D721Med (cell line): ENCODE measurements around the gene SNCB.
A peak's percentile ranks its signal among the peaks of the same experiment; 100 is the strongest.

ENCODE experiments used
- DNase-seq: peaks from one replicate; pipeline ENCODE4 v3.0.0; 2011; ENCODE audit warnings: low spot score; ENCODE audit not compliant: insufficient read length
- FAIRE-seq: peaks from 2 replicates; lab custom pipeline; 2011; peaks lifted over from hg19 to GRCh38; lab: Jason Lieb, UNC
- TF ChIP-seq, protein P1 (sequence below): IDR thresholded peaks from 2 replicates; pipeline ENCODE4 v1.5.1; 2012; ENCODE audit warnings: mild to moderate bottlenecking, control low read depth; ENCODE audit not compliant: insufficient read depth; ENCODE audit errors: missing control alignments

SNCB gene

DNA sequence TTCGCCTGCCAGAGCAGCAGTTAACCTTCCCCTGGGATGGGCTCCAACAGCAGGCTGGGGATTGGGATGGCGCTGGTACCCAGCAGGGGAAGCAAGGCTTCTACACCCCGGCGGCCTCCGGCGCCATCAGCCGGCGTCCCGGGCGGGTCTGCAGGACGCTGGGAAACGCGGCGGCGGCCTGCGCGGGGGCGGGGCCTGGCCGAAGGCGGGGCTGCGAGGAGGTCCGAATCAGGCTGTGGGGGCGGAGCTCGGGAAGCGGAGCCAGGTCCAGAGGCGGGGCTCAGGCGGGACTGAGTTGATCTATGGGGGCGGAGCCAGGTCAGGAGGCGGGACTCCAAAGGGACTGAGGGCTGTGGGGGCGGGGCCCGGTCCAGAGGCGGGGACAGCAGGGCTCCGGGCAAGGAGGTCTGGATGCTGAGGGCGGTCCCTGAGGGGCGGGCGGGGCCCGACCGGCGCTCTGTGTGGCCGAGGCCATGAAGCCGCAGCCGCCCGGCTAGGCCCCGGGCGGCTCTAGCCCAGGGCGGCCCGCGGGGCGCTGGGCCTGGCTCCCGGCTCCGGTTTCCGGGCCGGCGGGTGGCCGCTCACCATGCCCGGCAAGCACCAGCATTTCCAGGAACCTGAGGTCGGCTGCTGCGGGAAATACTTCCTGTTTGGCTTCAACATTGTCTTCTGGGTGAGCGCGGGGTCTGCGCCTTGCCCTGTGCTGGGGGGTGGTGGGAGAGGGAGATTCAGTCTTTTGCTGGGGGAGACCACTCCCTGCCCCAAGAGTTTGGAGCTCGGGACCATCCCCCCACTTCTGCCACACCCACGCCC is 16.9 kb upstream of the SNCB start, which contains the start of gene TSPAN17:
Gene TSPAN17, plus strand, starts transcription at position 455 of the 813 bp plus-strand sequence. Its CDS starts 132 bp downstream, at position 587.
- FAIRE-seq (no peak), DNase-seq (peak; percentile 99)
- TF ChIP-seq, protein P1, sequence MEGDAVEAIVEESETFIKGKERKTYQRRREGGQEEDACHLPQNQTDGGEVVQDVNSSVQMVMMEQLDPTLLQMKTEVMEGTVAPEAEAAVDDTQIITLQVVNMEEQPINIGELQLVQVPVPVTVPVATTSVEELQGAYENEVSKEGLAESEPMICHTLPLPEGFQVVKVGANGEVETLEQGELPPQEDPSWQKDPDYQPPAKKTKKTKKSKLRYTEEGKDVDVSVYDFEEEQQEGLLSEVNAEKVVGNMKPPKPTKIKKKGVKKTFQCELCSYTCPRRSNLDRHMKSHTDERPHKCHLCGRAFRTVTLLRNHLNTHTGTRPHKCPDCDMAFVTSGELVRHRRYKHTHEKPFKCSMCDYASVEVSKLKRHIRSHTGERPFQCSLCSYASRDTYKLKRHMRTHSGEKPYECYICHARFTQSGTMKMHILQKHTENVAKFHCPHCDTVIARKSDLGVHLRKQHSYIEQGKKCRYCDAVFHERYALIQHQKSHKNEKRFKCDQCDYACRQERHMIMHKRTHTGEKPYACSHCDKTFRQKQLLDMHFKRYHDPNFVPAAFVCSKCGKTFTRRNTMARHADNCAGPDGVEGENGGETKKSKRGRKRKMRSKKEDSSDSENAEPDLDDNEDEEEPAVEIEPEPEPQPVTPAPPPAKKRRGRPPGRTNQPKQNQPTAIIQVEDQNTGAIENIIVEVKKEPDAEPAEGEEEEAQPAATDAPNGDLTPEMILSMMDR, result peak; percentile 22

DNA sequence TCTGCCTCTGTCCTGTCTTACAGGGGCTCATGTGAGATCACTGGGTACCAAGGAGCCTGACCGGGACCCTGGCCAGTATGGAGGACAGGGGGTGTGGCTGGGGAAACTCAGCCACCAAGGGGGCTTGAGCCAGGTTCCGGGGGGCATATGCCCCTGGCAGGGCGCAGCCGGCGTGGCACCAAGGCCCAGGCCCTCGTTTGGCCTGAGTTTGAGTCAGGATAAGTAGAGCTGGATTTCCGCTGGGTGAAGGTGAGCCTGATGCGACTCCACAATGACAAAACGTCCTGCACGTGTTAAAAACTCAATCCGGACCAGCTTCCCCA is 16.3 kb upstream of the SNCB start:
- TF ChIP-seq, protein P1, result no peak
- FAIRE-seq (no peak), DNase-seq (no peak)

DNA sequence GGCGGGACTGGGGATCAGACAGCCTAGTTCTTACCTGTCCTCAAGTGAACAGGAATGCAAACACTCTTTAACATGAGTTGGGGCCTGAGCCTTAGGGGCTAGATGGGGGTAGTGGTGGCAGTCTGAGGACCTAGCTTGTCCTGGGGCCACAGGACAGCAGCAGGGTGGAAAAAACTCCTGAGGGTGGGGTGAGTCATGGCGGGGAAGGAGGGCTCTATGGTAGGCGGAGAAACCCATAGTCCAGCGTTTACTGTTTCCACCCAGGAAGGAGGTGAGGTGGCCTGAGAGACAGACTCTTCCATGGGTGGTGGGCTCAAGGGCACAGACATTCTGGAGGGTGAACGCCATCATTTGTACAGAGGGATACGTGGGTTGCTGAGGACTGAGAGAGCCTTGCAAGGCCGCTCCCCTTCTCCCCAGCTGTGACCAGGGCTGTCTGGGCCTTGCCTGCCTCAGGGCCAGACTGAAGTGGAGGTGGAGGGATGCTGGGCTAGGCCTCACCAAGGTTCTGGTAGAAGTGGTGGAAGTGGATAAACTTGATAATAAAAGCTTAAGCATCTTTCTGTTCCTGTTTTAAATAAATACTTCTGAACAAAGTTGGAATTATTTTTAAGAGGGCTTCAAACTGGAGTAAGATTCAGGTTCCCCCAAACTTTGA is 15.8 kb upstream of the SNCB start:
- DNase-seq (no peak), FAIRE-seq (no peak)
- TF ChIP-seq, protein P1, result no peak

DNA sequence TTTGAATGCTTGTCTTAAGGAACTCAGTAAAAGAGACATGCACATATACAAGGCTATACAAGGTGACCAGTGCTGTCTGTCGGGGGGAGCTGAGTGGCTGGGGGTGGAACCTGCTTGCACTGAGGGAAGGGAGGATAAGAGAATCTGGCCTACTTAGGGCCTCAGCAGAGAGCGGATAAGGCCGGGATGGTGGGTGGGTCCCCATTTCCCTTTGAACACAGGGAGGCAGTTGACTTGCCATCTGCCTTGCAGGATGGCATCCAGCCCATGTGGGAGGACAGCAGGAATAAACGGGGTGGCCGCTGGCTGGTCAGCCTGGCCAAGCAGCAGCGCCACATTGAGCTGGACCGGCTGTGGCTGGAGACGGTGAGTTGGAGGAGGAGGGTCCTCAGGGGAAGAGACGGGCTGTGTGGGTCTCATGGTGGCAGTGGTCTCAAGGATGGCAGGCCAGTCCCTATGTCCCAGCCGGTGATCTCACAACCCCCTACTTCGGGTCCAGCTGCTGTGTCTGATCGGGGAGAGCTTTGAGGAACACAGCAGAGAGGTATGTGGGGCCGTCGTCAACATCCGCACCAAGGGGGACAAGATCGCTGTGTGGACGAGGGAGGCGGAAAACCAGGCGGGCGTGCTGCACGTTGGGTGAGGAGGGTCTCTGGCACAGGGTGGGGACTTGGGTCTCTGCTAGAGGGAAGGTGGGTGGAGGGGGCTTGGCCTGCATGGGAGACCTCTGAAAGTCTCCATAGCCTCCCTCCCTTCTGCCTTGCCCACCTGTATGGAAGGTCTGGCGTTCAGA is 14.7 kb upstream of the SNCB start:
- FAIRE-seq (no peak), DNase-seq (no peak)
- TF ChIP-seq, protein P1, result no peak

DNA sequence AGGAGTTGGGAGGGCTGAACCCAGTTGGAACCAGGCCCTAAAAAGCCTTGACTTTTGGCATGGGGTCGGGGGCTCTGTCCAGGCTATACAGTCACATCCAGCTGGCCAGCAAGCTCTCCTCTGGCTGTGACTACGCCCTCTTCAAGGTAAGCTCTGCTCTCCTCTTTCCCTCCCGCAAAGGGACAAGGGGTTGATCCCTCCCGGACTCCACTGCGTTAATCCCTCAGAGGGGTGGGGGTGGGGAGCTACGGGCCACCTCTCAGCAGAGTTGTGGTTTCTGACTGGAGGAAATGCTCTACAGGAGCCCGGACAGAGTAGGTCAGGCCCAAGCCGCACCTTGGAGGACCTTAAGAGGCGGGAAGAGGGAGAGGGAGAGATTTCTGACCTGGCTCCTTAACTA is 14.0 kb upstream of the SNCB start:
- no peak for FAIRE-seq
- TF ChIP-seq, protein P1, result no peak
- DNase-seq, result no peak

DNA sequence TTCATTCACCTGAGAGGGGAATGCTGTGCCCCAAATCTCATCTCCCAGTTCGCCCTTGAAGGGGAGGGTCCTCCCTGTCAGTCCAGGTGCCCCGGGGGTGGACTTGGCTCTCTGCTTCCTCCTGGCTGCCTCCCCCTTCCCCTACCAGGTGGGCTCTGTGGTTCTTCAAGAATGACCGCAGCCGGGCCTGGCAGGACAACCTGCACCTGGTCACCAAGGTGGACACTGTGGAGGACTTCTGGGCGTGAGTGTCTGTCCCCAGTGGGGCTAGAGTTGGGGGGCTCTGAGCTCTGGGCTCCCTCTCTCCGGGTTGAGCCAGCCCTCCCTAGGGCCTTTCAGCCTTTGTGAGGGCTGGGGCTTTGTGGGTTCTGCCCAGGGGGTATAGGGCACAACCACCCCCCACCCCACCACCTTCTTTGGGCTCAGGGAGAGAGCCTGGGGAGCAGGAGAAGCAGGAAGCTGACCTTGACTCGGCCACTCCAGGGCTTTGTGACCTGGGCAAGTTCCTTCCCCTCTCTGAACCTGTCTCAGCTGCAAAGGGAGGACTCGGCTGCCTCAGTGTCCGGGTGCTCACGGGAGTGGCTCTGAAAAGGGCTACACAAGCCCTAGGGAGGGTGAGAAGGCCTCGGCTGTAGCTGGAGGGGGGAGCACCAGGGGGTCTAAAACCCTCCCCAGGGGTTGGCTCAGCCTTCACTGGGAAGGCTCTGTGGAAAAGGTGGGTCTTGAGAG is 13.3 kb upstream of the SNCB start:
- DNase-seq, result no peak
- no peak for FAIRE-seq
- TF ChIP-seq, protein P1, result no peak
